Mucosa of descending colon (tissue), 3 donors: ENCODE measurements around the gene SERPINB12. TPM values are rescaled to one million over a fixed set of nuclear protein-coding genes. Genes with fewer than 3 reads are reported as not detected.

ENCODE experiments used
- ATAC-seq: fragments of 200-7000 bp; cut with Tn5 transposase; one replicate; pipeline ENCODE4 v1.9.1; 2020; ENCODE audit warnings: mild to moderate bottlenecking, moderate library complexity
- DNase-seq, 3 donors: peaks; one replicate each; pipeline ENCODE4 v3.0.0-alpha.2; 2020
- H3K36me3 ChIP-seq: fragments of 200-600 bp; one replicate; pipeline ENCODE4 v1.8.0; 2021; ENCODE audit warnings: low read depth, mild to moderate bottlenecking
- H3K4me1 ChIP-seq: fragments of 200-600 bp; one replicate; pipeline ENCODE4 v1.8.0; 2021; ENCODE audit warnings: low read depth, mild to moderate bottlenecking
- H3K4me3 ChIP-seq: fragments of 200-600 bp; one replicate; pipeline ENCODE4 v1.8.0; 2021; ENCODE audit warnings: mild to moderate bottlenecking
- H3K9me3 ChIP-seq: fragments of 200-600 bp; one replicate; pipeline ENCODE4 v1.8.0; 2021; ENCODE audit warnings: mild to moderate bottlenecking
- CTCF ChIP-seq: fragments of 200-600 bp; IDR thresholded peaks from one replicate; pipeline ENCODE4 v1.8.0; 2022; ENCODE audit warnings: antibody characterized with exemption, mild to moderate bottlenecking
- intact Hi-C, 2 donors: fragments of 100-400 bp; cut with DNase I in 1 of 2; cut with micrococcal nuclease in 1 of 2; formaldehyde crosslinking; loops; one replicate each; pipeline versions ENCODE4 v1.11.0 to v1.11.1; 2022; cut with DNase I, micrococcal nuclease
- total RNA-seq, 3 donors: library from RNA; stranded (reverse); fragmentation: NEBNext Ultra II Directional in 2 of 3; extraction: Animal tissue kit (Norgen Biotek cat#: 25700) in 2 of 3; gene quantifications; one replicate each; pipeline versions ENCODE4 v1.2.1 to v1.2.4, GENCODE V29; 2021 to 2023
- donor health status: DM: no; HTN: no; CAD: no; lungs with moderate emphysema.
- donor health status: DM: no; HTN: no; CAD: no.
- donor health status: DM: no; HTN: yes; CAD: no.

SERPINB12 gene
- total RNA-seq, 3 donors from 2014 or later: not detected

DNA sequence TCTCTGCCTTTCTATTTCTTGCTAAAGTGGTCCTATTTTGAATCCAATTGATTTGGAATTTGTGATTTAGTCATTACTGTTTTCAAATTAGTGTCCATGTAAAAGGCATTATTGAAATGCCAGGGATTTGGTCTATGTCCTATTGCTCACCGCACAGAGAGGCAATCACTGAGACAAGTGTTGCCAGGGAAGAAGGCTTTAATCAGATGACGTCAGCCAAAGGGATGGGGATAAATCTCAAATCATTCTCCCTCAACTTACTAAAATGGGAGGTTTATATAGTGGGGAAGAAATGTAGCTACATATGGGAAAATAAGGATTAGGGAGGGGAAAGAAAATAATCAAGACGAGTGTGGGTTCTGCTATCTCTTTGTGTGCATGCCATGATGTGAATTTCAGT lies 9.6 kb downstream of the SERPINB12 start:
- intact Hi-C loops: no loop called here
- TF ChIP-seq CTCF: no peak
- no peaks in the 10 kb centered on the region for H3K9me3 ChIP-seq
- no peaks in the 10 kb centered on the region for H3K36me3 ChIP-seq
- no peak for DNase-seq
- no peaks in the 10 kb centered on the region for H3K4me1 ChIP-seq
- ATAC-seq: no peak
- H3K4me3 ChIP-seq: no peak overlapping the region

GRCh38 chr18:63552581-63552980 lies 10.4 kb downstream of the SERPINB12 start:
- ATAC-seq (no peak), DNase-seq (no peak)
- H3K4me3 ChIP-seq: no peak overlapping the region
- TF ChIP-seq CTCF: no peak
- H3K4me1 ChIP-seq: no peaks in the 10 kb centered on the region
- intact Hi-C loops: no loop called here
- no peaks in the 10 kb centered on the region for H3K36me3 ChIP-seq
- H3K9me3 ChIP-seq: no peaks in the 10 kb centered on the region

- H3K4me3 ChIP-seq: no peak overlapping the region
Observed at GRCh38 chr18:63553081-63553480, 10.9 kb downstream of the SERPINB12 start.

GRCh38 chr18:63559567-63560491 lies 17.7 kb downstream of the SERPINB12 start:
- H3K4me3 ChIP-seq: no peak overlapping the region
- DNase-seq: no peak
- intact Hi-C loops: no loop called here
- no peaks in the 10 kb centered on the region for H3K9me3 ChIP-seq
- ATAC-seq: no peak
- no peaks in the 10 kb centered on the region for H3K36me3 ChIP-seq
- no peaks in the 10 kb centered on the region for H3K4me1 ChIP-seq
- TF ChIP-seq CTCF: no peak

More at GRCh38 chr18:63553081-63553480, 10.9 kb downstream of the SERPINB12 start:
- DNase-seq: peak in 1 of 3 donors; percentile 4
- no peak for TF ChIP-seq CTCF
- Histone ChIP-seq H3K9me3 (no peaks in the 10 kb centered on the region), H3K36me3 (no peaks in the 10 kb centered on the region), H3K4me1 (no peaks in the 10 kb centered on the region)
- ATAC-seq: no peak
- intact Hi-C loops: no loop called here

DNA sequence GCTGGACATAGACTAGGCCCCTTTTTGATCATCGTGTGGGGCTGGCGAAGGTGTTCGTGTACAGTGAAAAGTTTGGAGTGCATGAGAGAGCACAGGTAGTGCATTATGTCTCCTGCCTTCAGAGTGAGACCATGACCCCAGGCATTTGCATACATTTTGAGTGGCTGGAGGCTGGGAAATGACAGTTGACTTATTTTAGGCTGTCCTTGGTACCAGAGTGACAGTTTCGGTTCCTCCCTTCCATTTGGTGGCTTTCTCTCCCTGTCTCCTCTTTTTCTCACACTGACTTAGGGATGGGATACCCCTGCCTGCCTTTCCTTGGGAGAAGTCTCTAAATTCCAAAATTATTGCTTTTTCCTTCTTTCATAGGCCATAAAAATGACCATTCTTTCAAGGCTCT lies 20.1 kb downstream of the SERPINB12 start:
- no peaks in the 10 kb centered on the region for H3K4me1 ChIP-seq
- intact Hi-C loops: no loop called here
- no peak overlapping the region for H3K4me3 ChIP-seq
- ATAC-seq: no peak
- no peaks in the 10 kb centered on the region for H3K9me3 ChIP-seq
- no peak for TF ChIP-seq CTCF
- H3K36me3 ChIP-seq: no peaks in the 10 kb centered on the region
- no peak for DNase-seq
